CD4-positive, alpha-beta T cell treated with Interleukin-12 subunit alpha and Interleukin-12 subunit beta, for 1 hour (primary cell): ENCODE data around the gene SYT8.

ENCODE experiments used
- DNase-seq: peaks from one replicate; pipeline ENCODE4 v3.0.0-alpha.2; 2020

SYT8 gene

DNA sequence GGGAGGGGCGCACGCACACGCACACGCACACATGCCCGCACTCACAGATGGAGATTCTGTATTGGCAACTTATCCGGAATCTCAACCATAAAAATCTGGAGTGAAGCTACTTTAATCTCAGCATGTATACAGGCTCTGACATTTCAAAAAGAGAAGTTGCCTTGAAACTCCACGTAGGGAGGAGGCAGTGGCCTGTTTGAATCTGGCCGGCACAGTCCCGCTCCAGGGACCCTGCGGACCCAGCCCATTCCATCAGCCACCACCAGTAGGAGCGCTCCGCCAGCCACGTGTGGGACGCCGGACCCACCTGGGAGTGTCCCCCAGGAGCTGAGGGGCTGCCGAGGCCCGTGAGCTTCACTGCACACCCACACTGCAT is 1.9 kb upstream of the SYT8 start:
- no peak for DNase-seq

DNA sequence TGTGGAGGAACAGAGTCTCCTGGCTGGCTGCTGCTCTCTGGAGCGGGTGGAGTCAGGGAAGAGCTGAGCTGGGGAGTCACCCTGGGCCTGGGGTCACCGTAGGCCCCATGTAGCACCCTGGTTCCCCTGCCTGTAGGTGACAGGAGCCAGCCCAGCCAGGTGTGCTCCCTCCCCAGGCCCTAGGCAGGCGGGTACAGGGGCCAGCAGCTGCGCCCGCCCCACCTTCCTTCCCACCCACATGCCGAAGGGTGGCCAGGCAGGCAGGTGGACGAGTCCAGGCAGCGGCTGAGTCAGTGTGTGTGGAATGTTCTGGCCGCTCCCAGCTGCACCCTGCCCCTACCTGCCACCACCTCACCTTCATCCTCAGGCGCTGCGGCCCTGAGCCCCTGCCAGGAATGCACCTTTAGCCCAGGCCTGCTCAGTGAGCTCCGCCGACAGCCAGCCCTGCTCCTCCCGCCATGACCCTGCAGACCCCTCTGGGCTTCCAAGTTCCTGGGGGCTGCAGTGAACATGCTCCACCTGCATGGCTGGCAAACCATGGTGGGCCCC is 654 bp upstream of the SYT8 start:
- DNase-seq, result no peak

DNA sequence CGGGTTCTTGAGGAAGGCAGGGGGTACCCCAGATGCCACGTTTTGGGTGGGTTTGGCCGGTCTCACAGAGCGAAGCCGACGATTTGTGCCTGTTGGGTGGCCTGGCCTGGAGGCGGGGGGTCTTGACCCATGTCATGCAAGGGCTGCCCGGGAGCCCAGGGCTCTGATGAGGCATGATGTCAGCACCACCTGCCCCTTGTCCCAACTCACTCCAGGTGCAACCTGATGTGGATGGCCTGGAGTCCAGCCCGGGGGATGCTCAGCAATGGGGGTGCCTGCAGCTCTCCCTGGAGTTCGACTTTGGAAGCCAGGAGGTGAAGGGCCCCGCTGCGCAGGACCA is 851 bp downstream of the SYT8 start:
- no peak for DNase-seq

DNA sequence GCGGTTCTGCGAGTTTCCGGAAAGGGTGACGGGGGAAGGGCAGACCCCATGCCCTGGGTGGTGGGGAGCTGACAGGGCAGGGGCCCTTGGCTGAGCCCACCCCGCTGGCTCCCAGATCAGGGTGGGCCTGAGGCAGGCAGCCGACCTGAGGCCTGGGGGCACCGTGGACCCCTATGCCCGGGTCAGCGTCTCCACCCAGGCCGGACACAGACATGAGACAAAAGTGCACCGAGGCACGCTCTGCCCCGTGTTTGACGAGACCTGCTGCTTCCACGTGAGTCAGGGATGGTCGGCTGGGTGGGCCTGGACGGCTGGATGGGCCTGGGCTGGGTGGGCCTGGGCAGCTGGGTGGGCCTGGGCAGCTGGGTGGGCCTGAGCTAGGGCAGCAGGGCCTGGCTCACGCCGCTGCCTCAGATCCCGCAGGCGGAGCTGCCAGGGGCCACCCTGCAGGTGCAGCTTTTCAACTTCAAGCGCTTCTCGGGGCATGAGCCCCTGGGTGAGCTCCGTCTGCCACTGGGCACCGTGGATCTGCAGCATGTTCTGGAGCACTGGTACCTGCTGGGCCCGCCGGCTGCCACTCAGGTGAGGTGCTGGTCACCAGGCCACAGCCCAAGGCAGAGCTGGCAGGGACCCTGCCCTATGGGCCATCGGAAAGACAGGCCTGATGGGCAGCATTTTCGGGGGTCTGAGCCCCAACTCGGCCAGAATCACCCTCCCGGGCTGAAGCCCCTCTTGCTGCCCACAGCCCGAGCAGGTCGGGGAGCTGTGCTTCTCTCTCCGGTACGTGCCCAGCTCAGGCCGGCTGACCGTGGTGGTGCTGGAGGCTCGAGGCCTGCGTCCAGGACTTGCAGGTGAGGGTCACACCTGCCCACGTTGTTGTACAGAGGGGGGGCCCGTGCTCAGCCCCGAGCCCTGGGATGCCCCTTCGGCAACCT is 1.5 kb downstream of the SYT8 start:
- no peak for DNase-seq

GRCh38 chr11:1837171-1838076 is 2.6 kb downstream of the SYT8 start:
- DNase-seq, result peak; percentile 84

- no peak for DNase-seq
These were observed 3.3 kb downstream of the SYT8 start for GRCh38 chr11:1838077-1838425.

GRCh38 chr11:1838426-1839144 is 3.8 kb downstream of the SYT8 start, which contains the start of gene TNNI2:
Gene TNNI2, plus strand, starts transcription at chr11:1838981. Its CDS starts 716 bp downstream, at chr11:1839697.
- no peak for DNase-seq

DNA sequence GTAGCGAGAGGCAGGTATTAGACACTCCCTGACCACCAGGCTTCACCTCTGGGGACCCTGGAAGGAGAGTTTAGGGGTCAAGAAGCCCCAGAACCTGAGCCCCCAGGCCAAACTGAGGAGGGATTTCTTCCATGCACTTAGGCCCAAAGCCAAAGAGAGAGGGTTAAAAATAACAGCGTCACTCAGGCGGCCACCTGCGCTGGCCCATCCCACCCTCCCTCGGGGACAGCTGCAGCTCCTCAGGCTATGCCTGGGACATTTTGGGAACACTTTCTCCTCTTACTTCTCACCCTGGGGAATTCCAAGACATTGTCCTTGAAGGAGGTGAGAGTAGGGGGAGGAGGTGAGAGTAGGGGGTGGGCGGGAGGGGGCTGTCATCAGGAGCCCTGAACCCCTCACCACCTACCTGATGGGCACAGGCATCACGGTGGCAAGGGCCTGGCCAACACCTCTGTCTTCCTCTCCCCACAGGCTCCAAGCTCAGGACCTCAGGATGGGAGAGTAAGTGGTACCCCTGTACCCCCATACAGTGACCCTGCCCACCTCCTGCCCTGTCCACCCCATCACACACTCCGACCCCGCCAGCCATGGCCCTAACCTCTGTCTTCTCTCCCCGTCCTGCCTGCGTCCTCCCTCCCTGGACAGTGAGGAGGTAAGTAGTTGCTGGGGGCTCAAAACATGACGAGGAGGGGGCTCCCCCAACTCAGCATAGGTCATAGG is 4.6 kb downstream of the SYT8 start:
- no peak for DNase-seq

- peak; percentile 41 for DNase-seq
These were observed 5.4 kb downstream of the SYT8 start for GRCh38 chr11:1839924-1840779.

DNA sequence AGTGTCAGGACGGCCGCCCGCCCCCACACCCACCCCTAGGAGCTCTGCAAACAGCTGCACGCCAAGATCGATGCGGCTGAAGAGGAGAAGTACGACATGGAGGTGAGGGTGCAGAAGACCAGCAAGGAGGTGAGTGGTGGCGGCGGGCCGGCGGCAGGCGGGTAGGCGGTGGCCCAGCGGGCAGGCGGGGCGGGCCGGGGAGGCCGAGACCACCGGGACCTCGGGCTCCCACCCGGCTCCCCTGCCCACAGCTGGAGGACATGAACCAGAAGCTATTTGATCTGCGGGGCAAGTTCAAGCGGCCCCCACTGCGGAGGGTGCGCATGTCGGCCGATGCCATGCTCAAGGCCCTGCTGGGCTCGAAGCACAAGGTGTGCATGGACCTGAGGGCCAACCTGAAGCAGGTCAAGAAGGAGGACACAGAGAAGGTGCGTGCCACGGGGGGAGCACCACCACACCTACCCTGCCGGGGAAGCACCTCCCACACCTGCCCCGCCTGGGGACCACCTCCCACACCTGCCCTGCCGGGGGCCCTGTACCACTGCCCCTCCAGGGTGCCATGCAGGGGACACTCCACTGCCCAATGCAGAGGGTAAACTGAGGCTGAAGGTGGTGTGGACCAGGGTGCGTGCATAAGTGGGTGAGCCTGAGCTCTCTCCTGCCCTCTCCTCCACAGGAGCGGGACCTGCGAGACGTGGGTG is 6.1 kb downstream of the SYT8 start:
- DNase-seq, result no peak

GRCh38 chr11:1841511-1842148 is 6.8 kb downstream of the SYT8 start:
- no peak for DNase-seq

- no peak for DNase-seq
These were observed 7.6 kb downstream of the SYT8 start for GRCh38 chr11:1842149-1843097.

DNA sequence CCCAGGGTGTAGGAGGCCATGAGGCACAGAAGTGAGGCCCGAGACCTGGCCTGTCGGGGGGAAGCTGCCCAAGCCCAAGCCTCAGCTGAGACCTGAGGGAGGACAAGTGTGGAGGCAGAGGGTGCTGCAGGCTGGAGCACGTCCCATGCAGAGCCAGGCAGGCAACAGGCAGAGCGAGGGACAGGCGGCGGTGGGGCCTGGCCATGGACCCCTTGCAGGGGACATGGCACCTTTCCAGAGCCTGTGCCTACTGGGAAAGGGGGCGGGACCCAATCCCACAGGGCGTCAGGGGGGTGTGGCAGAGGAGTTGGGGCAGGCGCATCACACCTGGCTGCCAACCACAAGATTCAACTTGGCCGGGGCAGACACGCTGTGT is 8.3 kb downstream of the SYT8 start:
- DNase-seq, result no peak

DNA sequence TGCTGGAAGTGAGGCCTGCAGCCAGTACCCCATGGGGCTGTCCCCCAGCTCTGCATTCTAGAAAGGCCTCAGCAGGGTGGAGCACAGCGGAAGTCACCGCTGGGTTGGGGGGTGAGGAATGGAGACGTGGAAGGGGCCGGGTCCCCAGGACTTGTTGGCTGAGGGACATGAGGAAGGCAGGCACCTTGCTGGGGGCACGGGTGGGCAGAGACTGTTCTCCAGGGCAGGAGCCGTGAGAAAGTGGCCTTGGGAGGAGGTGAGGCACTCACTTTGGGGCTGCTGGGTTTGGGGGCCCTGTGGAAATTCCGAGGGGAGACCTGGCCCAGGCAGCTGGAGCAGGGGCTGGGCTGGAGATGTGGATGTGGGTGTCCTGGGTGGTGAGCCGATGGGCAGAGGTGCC is 9.0 kb downstream of the SYT8 start:
- DNase-seq, result no peak

DNA sequence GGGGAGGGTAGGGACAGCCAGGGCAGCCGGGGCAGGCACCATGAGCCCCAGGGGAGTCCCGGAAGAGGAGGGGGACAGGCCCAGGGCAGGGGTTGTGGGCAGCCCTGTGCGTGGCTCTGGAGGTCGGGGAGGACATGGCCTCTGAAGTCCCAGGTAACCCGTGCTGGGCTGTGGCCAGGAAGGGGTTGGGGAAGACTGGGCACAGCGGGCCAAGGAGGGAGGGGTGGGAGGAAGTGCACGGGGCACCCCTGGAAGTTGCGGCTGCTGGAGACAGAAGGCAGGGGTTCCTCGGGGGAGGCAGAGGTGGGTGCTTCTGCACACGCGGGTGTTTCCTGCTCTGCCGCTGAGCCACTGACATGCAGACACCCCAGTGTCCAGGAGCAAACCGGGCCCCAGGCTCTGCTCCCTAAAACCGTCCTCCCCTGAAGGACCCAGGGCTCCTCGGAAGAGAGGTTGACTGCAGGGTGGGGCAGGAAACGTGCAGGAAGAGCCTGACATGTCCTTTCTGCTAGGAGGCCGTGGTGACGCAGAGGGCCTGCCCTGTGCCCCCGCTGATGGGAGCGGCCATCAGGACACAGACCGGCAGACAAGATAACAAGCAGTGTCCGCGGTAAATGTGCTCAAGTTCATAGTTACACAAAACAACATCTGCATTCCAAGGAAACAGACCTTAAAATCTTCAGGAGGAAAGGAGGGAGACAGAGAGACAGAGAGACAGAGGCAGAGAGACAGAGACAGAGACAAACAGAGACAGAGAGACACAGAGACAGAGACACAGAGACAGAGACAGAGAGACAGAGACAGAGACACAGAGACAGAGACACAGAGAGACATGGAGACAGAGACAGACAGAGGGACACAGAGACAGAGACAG is 9.7 kb downstream of the SYT8 start:
- peak; percentile 67 for DNase-seq

GRCh38 chr11:1845095-1845429 is 10.3 kb downstream of the SYT8 start:
- no peak for DNase-seq

DNA sequence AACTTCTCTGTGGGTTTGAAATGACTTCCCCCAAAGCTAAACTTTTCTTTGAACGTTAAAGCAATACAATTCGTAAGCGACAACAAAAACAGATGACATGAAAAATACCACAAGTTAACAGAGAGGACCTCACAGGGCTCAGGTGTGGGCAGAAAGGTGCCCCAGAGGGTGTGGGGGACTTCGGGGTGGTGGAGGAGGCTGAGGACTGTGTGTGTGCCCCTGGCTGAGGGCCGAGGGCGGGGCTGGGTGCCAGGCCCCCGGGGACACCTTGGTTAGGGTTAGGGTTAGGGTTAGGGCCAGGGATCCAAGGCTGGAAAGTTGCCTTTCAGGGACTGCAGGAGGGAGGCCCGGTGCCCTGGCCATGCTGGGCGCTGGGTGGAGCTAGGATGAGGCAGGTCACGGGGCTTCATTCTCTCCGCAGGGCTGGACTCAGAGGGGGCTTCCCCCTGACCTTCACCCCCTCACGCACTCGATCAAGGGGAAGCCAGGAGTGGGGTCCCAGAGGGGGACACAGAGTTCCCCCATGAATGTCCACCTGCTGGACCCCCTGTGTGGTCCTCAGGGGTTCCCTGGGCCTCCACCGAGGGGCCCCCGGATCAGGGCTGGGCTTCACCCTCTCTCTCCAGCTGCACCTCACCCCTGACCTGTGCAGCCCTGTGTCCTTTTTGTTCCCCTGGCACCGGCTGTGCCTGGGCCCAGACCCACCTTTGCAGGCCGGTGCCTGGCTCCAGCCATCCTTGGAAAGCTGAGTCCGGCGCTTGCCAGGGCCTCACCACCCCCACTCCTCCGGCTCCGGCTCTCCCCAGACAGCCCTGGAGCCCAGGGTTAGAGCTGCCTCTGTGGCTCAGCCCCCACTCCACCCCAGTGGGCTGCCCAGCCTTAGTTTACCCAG is 11.0 kb downstream of the SYT8 start:
- DNase-seq, result peak; percentile 58
